ENCODE measurements around the gene RGS10.
"Not testable (repeated sequence)": the region's sequence is repeated elsewhere in the genome, so short reads cannot be mapped to it uniquely, and the experiment has no call there.

RGS10 gene

GRCh38 chr10:119538632-119539358 is 3.7 kb downstream of the RGS10 start:
- no peak for DNase-seq

- no peak for DNase-seq
Observed at GRCh38 chr10:119537953-119538630, 4.4 kb downstream of the RGS10 start.

- no peak for DNase-seq
Observed at GRCh38 chr10:119536508-119537025, 6.0 kb downstream of the RGS10 start.

- no peak for DNase-seq
Observed at GRCh38 chr10:119535837-119536507, 6.5 kb downstream of the RGS10 start.

GRCh38 chr10:119535305-119535704 is 7.2 kb downstream of the RGS10 start:
- DNase-seq = no peak

GRCh38 chr10:119533473-119533872 is 9.0 kb downstream of the RGS10 start:
- no peak for DNase-seq

- DNase-seq = not testable (repeated sequence)
Observed at GRCh38 chr10:119532791-119533190, 9.7 kb downstream of the RGS10 start.

- DNase-seq = not testable (repeated sequence)
Observed at GRCh38 chr10:119532251-119532650, 10.3 kb downstream of the RGS10 start.

- no peak for DNase-seq
Observed at GRCh38 chr10:119531067-119531466, 11.5 kb downstream of the RGS10 start.

GRCh38 chr10:119528663-119529237 is 13.8 kb downstream of the RGS10 start:
- not testable (repeated sequence) for DNase-seq

GRCh38 chr10:119526621-119527592 is 15.6 kb downstream of the RGS10 start:
- no peak for DNase-seq

GRCh38 chr10:119526149-119526548 is 16.4 kb downstream of the RGS10 start:
- DNase-seq = no peak

- DNase-seq = no peak
Observed at GRCh38 chr10:119525116-119525515, 17.4 kb downstream of the RGS10 start.

GRCh38 chr10:119524720-119525070 is 17.8 kb downstream of the RGS10 start:
- no peak for DNase-seq

GRCh38 chr10:119523895-119524719 is 18.4 kb downstream of the RGS10 start:
- DNase-seq = no peak

- no peak for DNase-seq
Observed at GRCh38 chr10:119522747-119523426, 19.6 kb downstream of the RGS10 start.

GRCh38 chr10:119521443-119522204 is 20.9 kb downstream of the RGS10 start:
- DNase-seq = no peak

GRCh38 chr10:119520283-119520682 is 22.2 kb downstream of the RGS10 start:
- DNase-seq = no peak

- DNase-seq = no peak
Observed at GRCh38 chr10:119518936-119519335, 23.6 kb downstream of the RGS10 start.

GRCh38 chr10:119518176-119518575 is 24.3 kb downstream of the RGS10 start:
- DNase-seq = no peak

Data from NCI-H774 (cell line).